Neural cell (in vitro differentiated cells): ENCODE data around the gene MDN1. TPM values are rescaled to one million over a fixed set of nuclear protein-coding genes. Genes with fewer than 3 reads are reported as not detected.

Source experiments
- H2AFZ ChIP-seq: fragments of 200-600, 300-800 bp; sonication (generic), shearing (Covaris generic); 2 replicates; pipeline ENCODE4 v1.6.0; 2014; ENCODE audit warnings: low read depth, mild to moderate bottlenecking, antibody characterized with exemption, low read length, moderate library complexity
- H3F3A ChIP-seq: fragments of 200-600 bp; shearing (Covaris generic); 2 replicates; pipeline ENCODE4 v1.6.1; 2016; ENCODE audit warnings: mild to moderate bottlenecking, moderate library complexity, mixed read lengths, antibody characterized with exemption, low read length; ENCODE audit not compliant: insufficient read depth, poor library complexity, severe bottlenecking
- H3K27ac ChIP-seq: fragments of 200-600, 300-800 bp; sonication (generic), shearing (Covaris generic); 2 replicates; pipeline ENCODE4 v1.5.1; 2014; ENCODE audit warnings: mild to moderate bottlenecking, low read length, moderate library complexity
- H3K27me3 ChIP-seq: fragments of 300-800, 200-600 bp; sonication (generic), shearing (Covaris generic); 2 replicates; pipeline ENCODE4 v1.6.0; 2014; ENCODE audit warnings: mild to moderate bottlenecking, low read depth, low read length, moderate library complexity; ENCODE audit not compliant: insufficient read depth
- H3K36me3 ChIP-seq: fragments of 300-800, 200-600 bp; sonication (generic), shearing (Covaris generic); 2 replicates; pipeline ENCODE4 v1.5.1; 2014; ENCODE audit warnings: mild to moderate bottlenecking, antibody characterized with exemption, low read length, moderate library complexity; ENCODE audit not compliant: insufficient read depth
- H3K4me2 ChIP-seq: fragments of 300-800, 200-600 bp; sonication (generic), shearing (Covaris generic); 2 replicates; pipeline ENCODE4 v1.6.0; 2014; ENCODE audit warnings: mild to moderate bottlenecking, low read length
- H3K4me3 ChIP-seq: fragments of 300-800, 200-600 bp; sonication (generic), shearing (Covaris generic); 2 replicates; pipeline ENCODE4 v1.5.1; 2014; ENCODE audit warnings: mild to moderate bottlenecking, low read length, moderate library complexity
- H3K79me2 ChIP-seq: fragments of 200-600 bp; shearing (Covaris generic); replicated peaks from 2 replicates; pipeline ENCODE4 v1.6.0; 2014; ENCODE audit warnings: mild to moderate bottlenecking, low read length, moderate library complexity; ENCODE audit not compliant: insufficient read depth
- H3K9ac ChIP-seq: fragments of 300-800, 200-600 bp; sonication (generic), shearing (Covaris generic); 2 replicates; pipeline ENCODE4 v1.6.1; 2016; ENCODE audit warnings: mild to moderate bottlenecking, low read length, mixed read lengths
- H3K9me2 ChIP-seq: fragments of 200-600 bp; shearing (Covaris generic); 2 replicates; pipeline ENCODE4 v1.6.1; 2016; ENCODE audit warnings: mild to moderate bottlenecking, low read length, mixed read lengths; ENCODE audit not compliant: insufficient read depth
- H3K9me3 ChIP-seq: fragments of 200-600, 300-800 bp; sonication (generic), shearing (Covaris generic); 2 replicates; pipeline ENCODE4 v1.6.1; 2016; ENCODE audit warnings: mild to moderate bottlenecking, mixed run types, low read length, moderate library complexity, mixed read lengths
- H4K20me1 ChIP-seq: fragments of 200-600 bp; shearing (Covaris generic); 2 replicates; pipeline ENCODE4 v1.6.1; 2016; ENCODE audit warnings: mild to moderate bottlenecking, mixed run types; ENCODE audit not compliant: insufficient read depth
- EP300 ChIP-seq: fragments of 450-650 bp; conservative IDR thresholded peaks from 2 replicates; pipeline ENCODE4 v1.6.1; 2014; ENCODE audit warnings: antibody characterized with exemption, mild to moderate bottlenecking, moderate library complexity; ENCODE audit not compliant: poor library complexity, severe bottlenecking
- EZH2 ChIP-seq: fragments of 200-600, 300-800 bp; shearing (Covaris generic), sonication (generic); IDR thresholded peaks from 2 replicates; pipeline ENCODE4 v1.6.1; 2014; ENCODE audit warnings: antibody characterized with exemption, low read length, borderline replicate concordance, mild to moderate bottlenecking; ENCODE audit not compliant: insufficient read depth, poor library complexity, severe bottlenecking
- MXI1 ChIP-seq: fragments of 450-650 bp; conservative IDR thresholded peaks from 2 replicates; pipeline ENCODE4 v1.6.1; 2014; ENCODE audit warnings: antibody characterized with exemption, mild to moderate bottlenecking; ENCODE audit not compliant: poor library complexity, severe bottlenecking
- POLR2AphosphoS5 ChIP-seq: IDR thresholded peaks from 2 replicates; pipeline ENCODE4 v1.6.1; 2012
- RAD21 ChIP-seq: fragments of 450-650 bp; conservative IDR thresholded peaks from 2 replicates; pipeline ENCODE4 v1.6.1; 2014; ENCODE audit warnings: antibody characterized with exemption, mild to moderate bottlenecking, moderate library complexity
- SMC3 ChIP-seq: fragments of 450-650 bp; conservative IDR thresholded peaks from 2 replicates; pipeline ENCODE4 v1.6.1; 2014; ENCODE audit warnings: antibody characterized with exemption, mild to moderate bottlenecking, moderate library complexity; ENCODE audit not compliant: poor library complexity
- TAF1 ChIP-seq: IDR thresholded peaks from 2 replicates; pipeline ENCODE4 v1.6.1; 2012; ENCODE audit warnings: low read depth
- polyA plus RNA-seq: library from polyadenylated mRNA; depleted of rRNA; stranded (reverse); fragments of >200 nt; gene quantifications from 2 replicates; pipeline ENCODE4 v1.2.3, GENCODE V29; 2014
- TF ChIP-seq, protein P1 (sequence below): fragments of 450-650 bp; IDR thresholded peaks from 2 replicates; pipeline ENCODE4 v1.5.1; 2014; ENCODE audit warnings: antibody characterized with exemption, mild to moderate bottlenecking, moderate library complexity; ENCODE audit not compliant: poor library complexity, severe bottlenecking
- TF ChIP-seq, protein P2 (sequence below): IDR thresholded peaks from 2 replicates; pipeline ENCODE4 v1.6.1; 2012; ENCODE audit warnings: borderline replicate concordance

Gene MDN1
- polyA plus RNA-seq, 1 donor from 2014 or later, result 17.8 TPM

DNA sequence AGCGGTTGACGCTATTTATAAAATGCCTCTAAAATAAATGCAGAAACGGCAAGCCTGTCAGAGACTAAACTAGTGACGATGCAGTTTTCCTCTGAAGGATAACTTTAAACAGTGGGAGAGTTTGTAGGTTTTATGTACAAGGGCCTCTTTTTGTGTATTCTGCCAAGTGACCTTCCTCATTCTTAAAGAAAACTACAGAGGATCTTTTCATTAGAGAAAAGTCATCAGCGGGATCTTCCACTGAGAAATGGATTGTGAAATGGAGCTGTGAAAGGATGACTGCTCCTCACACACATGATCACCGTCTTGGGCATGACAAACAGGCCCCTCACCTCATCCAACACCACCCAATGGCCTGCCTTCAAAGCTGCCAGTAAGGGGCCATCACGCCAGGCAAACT, 92.1 kb downstream of the MDN1 start:
- Histone ChIP-seq H3K79me2 (no peaks in the 10 kb centered on the region), H3K27ac (no peak overlapping the region), H3K9me2 (no peaks in the 10 kb centered on the region), H3K9ac (no peak overlapping the region), H3K27me3 (no peaks in the 10 kb centered on the region), H4K20me1 (no peaks in the 10 kb centered on the region), H3F3A (no peaks in the 10 kb centered on the region), H2AFZ (no peak overlapping the region), H3K9me3 (no peaks in the 10 kb centered on the region), H3K4me3 (no peak overlapping the region), H3K36me3 (no peaks in the 10 kb centered on the region), H3K4me2 (no peak overlapping the region)
- TF ChIP-seq RAD21 (no peak), EP300 (no peak)
- TF ChIP-seq, protein P1, sequence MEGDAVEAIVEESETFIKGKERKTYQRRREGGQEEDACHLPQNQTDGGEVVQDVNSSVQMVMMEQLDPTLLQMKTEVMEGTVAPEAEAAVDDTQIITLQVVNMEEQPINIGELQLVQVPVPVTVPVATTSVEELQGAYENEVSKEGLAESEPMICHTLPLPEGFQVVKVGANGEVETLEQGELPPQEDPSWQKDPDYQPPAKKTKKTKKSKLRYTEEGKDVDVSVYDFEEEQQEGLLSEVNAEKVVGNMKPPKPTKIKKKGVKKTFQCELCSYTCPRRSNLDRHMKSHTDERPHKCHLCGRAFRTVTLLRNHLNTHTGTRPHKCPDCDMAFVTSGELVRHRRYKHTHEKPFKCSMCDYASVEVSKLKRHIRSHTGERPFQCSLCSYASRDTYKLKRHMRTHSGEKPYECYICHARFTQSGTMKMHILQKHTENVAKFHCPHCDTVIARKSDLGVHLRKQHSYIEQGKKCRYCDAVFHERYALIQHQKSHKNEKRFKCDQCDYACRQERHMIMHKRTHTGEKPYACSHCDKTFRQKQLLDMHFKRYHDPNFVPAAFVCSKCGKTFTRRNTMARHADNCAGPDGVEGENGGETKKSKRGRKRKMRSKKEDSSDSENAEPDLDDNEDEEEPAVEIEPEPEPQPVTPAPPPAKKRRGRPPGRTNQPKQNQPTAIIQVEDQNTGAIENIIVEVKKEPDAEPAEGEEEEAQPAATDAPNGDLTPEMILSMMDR, result no peak

DNA sequence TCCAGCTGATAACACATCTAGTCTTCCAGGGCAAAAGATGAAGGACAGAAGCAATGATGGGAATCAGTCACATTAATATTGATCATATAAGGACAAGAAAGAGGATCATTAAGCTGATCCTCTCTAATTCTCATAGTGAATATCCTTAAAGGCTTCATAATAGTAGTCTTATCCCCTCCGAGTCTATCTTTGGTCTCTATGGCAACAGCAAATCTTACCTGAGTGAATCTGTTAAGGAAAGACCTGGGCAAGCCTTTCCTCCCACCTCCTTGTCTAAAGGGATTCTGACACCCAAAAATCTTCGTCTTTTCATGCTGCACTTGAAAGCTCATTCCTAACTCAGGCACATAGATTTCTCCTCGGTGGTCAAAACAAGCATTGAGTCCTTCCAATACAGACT, 94.6 kb downstream of the MDN1 start:
- H3K79me2 ChIP-seq, result no peaks in the 10 kb centered on the region
- H3K4me2 ChIP-seq, result no peak overlapping the region
- no peak for TF ChIP-seq RAD21
- TF ChIP-seq, protein P1, result no peak
- no peak for TF ChIP-seq MXI1
- TF ChIP-seq EZH2, result no peak
- TF ChIP-seq SMC3, result no peak
- TF ChIP-seq, protein P2, sequence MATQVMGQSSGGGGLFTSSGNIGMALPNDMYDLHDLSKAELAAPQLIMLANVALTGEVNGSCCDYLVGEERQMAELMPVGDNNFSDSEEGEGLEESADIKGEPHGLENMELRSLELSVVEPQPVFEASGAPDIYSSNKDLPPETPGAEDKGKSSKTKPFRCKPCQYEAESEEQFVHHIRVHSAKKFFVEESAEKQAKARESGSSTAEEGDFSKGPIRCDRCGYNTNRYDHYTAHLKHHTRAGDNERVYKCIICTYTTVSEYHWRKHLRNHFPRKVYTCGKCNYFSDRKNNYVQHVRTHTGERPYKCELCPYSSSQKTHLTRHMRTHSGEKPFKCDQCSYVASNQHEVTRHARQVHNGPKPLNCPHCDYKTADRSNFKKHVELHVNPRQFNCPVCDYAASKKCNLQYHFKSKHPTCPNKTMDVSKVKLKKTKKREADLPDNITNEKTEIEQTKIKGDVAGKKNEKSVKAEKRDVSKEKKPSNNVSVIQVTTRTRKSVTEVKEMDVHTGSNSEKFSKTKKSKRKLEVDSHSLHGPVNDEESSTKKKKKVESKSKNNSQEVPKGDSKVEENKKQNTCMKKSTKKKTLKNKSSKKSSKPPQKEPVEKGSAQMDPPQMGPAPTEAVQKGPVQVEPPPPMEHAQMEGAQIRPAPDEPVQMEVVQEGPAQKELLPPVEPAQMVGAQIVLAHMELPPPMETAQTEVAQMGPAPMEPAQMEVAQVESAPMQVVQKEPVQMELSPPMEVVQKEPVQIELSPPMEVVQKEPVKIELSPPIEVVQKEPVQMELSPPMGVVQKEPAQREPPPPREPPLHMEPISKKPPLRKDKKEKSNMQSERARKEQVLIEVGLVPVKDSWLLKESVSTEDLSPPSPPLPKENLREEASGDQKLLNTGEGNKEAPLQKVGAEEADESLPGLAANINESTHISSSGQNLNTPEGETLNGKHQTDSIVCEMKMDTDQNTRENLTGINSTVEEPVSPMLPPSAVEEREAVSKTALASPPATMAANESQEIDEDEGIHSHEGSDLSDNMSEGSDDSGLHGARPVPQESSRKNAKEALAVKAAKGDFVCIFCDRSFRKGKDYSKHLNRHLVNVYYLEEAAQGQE, result no peak
- TF ChIP-seq POLR2AphosphoS5, result no peak
- no peak for TF ChIP-seq EP300
- no peak for TF ChIP-seq TAF1
- H3K27me3 ChIP-seq, result no peaks in the 10 kb centered on the region
- no peaks in the 10 kb centered on the region for H3K36me3 ChIP-seq
- no peaks in the 10 kb centered on the region for H4K20me1 ChIP-seq
- no peaks in the 10 kb centered on the region for H3F3A ChIP-seq
- no peak overlapping the region for H2AFZ ChIP-seq
- no peak overlapping the region for H3K27ac ChIP-seq
- no peak overlapping the region for H3K9ac ChIP-seq
- no peak overlapping the region for H3K4me3 ChIP-seq
- no peaks in the 10 kb centered on the region for H3K9me2 ChIP-seq
- no peaks in the 10 kb centered on the region for H3K9me3 ChIP-seq
